GM23248 (cell line): ENCODE data around the gene PDGFD.

Source experiments
- EZH2 ChIP-seq: fragments of 200-600 bp; sonication (generic); IDR thresholded peaks from 2 replicates; pipeline ENCODE4 v1.6.1; 2018; ENCODE audit warnings: antibody characterized with exemption, mild to moderate bottlenecking; ENCODE audit not compliant: insufficient read depth, poor library complexity, severe bottlenecking
- EZH2phosphoT487 ChIP-seq: fragments of 200-600 bp; sonication (generic); IDR thresholded peaks from 2 replicates; pipeline ENCODE4 v1.6.1; 2018; ENCODE audit warnings: antibody characterized with exemption, moderate library complexity, mild to moderate bottlenecking, low read depth; ENCODE audit not compliant: insufficient read depth

DNA sequence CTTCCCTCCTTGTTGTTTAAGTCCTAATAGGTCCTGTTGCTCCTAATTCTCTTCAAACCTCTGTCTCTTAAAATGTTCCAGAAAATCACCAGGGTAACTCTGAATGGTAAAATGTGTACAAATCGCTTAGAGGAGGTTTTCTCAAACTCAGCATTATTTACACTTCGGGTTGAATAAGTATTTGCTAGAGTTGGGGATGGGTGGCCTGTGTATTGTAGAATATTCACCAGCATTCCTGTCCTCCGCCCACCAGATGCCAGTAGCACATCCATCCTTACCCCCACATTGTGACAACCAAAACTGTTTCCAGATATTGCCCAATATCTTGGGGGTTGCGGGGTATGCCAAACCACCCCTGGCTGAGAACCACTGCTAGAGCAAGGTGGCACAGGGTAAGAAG is 191.9 kb downstream of the PDGFD start:
- TF ChIP-seq EZH2 (no peak), EZH2phosphoT487 (no peak)
